22Rv1 (cell line): ENCODE results near the gene PCSK1.

Experiments used
- H3K27ac ChIP-seq: fragments of 450-650 bp; 2 replicates; pipeline ENCODE4 v1.5.1; 2017
- CTCF ChIP-seq: fragments of 450-650 bp; IDR thresholded peaks from 2 replicates; pipeline ENCODE4 v1.5.1; 2017; ENCODE audit warnings: mild to moderate bottlenecking
- ZFX ChIP-seq: fragments of 450-650 bp; IDR thresholded peaks from 2 replicates; pipeline ENCODE4 v1.6.1; 2017; ENCODE audit warnings: antibody characterized with exemption, borderline replicate concordance

Gene PCSK1

GRCh38 chr5:96347502-96348292, 85.4 kb downstream of the PCSK1 start:
- no peak overlapping the region for H3K27ac ChIP-seq
- TF ChIP-seq CTCF = no peak
- TF ChIP-seq ZFX = no peak

- peak overlapping the region; percentile 60 for H3K27ac ChIP-seq
- no peak for TF ChIP-seq ZFX
- peak; percentile 75 for TF ChIP-seq CTCF
Measured at GRCh38 chr5:96344678-96345577, 88.1 kb downstream of the PCSK1 start.

GRCh38 chr5:96343094-96343493, 90.0 kb downstream of the PCSK1 start:
- H3K27ac ChIP-seq = peak overlapping the region; percentile 60
- TF ChIP-seq ZFX = no peak
- no peak for TF ChIP-seq CTCF

- TF ChIP-seq CTCF = no peak
- TF ChIP-seq ZFX = no peak
- H3K27ac ChIP-seq = peak overlapping the region; percentile 97; the same call in 1 of the 2 replicates
Measured at GRCh38 chr5:96342581-96342980, 90.5 kb downstream of the PCSK1 start.
